WTC11 (cell line): ENCODE results near the gene CLSTN2.

Source experiments
- CREM ChIP-seq: sonication (generic); formaldehyde crosslinking; IDR thresholded peaks from 2 replicates; pipeline ENCODE4 v1.8.1; 2022; ENCODE audit warnings: mild to moderate bottlenecking, missing genetic modification reagents, moderate library complexity
- FOXK1 ChIP-seq: sonication (generic); formaldehyde crosslinking; IDR thresholded peaks from 2 replicates; pipeline ENCODE4 v1.8.0; 2022; ENCODE audit warnings: mild to moderate bottlenecking, moderate library complexity, missing genetic modification reagents
- SMAD4 ChIP-seq: sonication (generic); formaldehyde crosslinking; IDR thresholded peaks from 2 replicates; pipeline ENCODE4 v1.8.0; 2022; ENCODE audit warnings: mild to moderate bottlenecking, missing genetic modification reagents
- ZNF138 ChIP-seq: sonication (generic); formaldehyde crosslinking; conservative IDR thresholded peaks from 2 replicates; pipeline ENCODE4 v1.8.1; 2022; ENCODE audit warnings: mild to moderate bottlenecking, moderate library complexity, missing genetic modification reagents
- TF ChIP-seq, protein P1 (sequence below): sonication (generic); formaldehyde crosslinking; IDR thresholded peaks from 2 replicates; pipeline ENCODE4 v1.8.0; 2022; ENCODE audit warnings: mild to moderate bottlenecking, missing genetic modification reagents
- TF ChIP-seq, protein P2 (sequence below): fragments of 200-600 bp; IDR thresholded peaks from 2 replicates; pipeline ENCODE4 v1.8.0; 2022; ENCODE audit warnings: antibody characterized with exemption
- TF ChIP-seq, protein P3 (sequence below): sonication (generic); formaldehyde crosslinking; IDR thresholded peaks from 2 replicates; pipeline ENCODE4 v1.8.1; 2023; ENCODE audit warnings: mild to moderate bottlenecking, missing genetic modification reagents

DNA sequence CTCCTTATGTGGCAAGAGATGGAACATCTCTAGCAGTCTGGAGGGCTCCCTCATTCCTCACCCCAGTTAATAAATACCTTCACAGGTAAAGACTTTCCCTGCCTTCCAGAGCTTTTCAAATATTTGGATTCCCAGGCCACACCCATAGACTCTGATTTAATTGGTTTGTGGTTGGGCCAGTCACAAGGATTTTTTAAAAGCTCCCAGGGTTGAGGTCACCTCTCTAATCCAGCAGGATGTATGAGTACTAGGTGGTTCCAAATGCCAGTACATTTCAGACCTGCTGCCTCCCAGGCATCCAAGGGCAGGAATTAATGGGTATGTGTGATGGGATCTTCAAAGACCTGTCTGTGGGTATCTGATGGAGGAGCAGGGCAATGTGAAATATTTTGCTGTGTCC lies 312.8 kb downstream of the CLSTN2 start:
- TF ChIP-seq, protein P1, sequence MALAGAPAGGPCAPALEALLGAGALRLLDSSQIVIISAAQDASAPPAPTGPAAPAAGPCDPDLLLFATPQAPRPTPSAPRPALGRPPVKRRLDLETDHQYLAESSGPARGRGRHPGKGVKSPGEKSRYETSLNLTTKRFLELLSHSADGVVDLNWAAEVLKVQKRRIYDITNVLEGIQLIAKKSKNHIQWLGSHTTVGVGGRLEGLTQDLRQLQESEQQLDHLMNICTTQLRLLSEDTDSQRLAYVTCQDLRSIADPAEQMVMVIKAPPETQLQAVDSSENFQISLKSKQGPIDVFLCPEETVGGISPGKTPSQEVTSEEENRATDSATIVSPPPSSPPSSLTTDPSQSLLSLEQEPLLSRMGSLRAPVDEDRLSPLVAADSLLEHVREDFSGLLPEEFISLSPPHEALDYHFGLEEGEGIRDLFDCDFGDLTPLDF (CRISPR knock-in tag) = no peak
- TF ChIP-seq, protein P2, sequence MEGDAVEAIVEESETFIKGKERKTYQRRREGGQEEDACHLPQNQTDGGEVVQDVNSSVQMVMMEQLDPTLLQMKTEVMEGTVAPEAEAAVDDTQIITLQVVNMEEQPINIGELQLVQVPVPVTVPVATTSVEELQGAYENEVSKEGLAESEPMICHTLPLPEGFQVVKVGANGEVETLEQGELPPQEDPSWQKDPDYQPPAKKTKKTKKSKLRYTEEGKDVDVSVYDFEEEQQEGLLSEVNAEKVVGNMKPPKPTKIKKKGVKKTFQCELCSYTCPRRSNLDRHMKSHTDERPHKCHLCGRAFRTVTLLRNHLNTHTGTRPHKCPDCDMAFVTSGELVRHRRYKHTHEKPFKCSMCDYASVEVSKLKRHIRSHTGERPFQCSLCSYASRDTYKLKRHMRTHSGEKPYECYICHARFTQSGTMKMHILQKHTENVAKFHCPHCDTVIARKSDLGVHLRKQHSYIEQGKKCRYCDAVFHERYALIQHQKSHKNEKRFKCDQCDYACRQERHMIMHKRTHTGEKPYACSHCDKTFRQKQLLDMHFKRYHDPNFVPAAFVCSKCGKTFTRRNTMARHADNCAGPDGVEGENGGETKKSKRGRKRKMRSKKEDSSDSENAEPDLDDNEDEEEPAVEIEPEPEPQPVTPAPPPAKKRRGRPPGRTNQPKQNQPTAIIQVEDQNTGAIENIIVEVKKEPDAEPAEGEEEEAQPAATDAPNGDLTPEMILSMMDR = no peak
- TF ChIP-seq, protein P3, sequence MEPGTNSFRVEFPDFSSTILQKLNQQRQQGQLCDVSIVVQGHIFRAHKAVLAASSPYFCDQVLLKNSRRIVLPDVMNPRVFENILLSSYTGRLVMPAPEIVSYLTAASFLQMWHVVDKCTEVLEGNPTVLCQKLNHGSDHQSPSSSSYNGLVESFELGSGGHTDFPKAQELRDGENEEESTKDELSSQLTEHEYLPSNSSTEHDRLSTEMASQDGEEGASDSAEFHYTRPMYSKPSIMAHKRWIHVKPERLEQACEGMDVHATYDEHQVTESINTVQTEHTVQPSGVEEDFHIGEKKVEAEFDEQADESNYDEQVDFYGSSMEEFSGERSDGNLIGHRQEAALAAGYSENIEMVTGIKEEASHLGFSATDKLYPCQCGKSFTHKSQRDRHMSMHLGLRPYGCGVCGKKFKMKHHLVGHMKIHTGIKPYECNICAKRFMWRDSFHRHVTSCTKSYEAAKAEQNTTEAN (CRISPR knock-in tag) = no peak
- no peak for TF ChIP-seq FOXK1
- no peak for TF ChIP-seq ZNF138
- TF ChIP-seq CREM (CRISPR knock-in tag) = no peak
- TF ChIP-seq SMAD4 (CRISPR knock-in tag) = no peak
